COLO668 (cell line): Measurements from ENCODE around the gene HSF2BP.
A peak's percentile ranks its signal among the peaks of the same experiment; 100 is the strongest.
"Not testable (repeated sequence)": the region's sequence is repeated elsewhere in the genome, so short reads cannot be mapped to it uniquely, and the experiment has no call there.

Experiments used
- DNase-seq: peaks from one replicate; lab custom pipeline; 2025; ENCODE audit not compliant: unreplicated experiment; lab: John Stamatoyannopoulos, UW

Gene HSF2BP

DNA sequence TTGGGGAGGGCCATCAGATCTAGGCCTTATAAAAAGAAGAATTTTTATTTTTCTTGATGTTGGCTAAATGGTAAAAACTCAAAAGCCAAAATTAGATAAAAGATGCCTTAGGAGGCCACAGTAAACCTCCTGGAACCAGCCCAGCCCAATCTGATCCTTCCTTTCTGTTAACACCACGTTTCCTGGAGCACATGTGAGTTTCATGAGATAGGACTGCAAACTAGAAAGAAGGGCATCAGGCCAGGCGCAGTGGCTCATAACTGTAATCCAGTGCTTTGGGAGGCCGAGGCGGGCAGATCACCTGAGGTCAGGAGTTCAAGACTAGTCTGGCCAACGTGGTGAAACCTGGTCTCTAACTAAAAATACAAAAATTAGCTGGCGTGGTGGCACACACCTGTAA is 6.7 kb downstream of the HSF2BP start:
- DNase-seq = no peak

DNA sequence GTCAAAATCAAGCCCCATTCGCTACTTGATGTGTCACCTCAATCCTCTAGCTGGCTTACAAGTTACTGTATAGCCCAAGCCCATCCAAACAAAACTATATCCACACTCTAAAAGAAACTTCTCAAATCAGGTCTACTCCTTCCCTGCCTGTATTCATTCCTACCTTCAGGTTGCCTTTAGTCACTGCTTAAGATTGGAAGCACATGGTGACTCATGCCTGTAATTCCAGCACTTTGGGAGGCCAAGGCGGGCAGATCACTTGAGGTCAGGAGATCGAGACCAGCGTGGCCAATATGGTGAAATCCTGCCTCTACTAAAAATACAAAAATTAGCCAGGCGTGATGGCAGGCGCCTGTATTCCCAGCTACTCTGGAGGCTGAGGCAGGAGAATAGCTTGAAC is 7.4 kb downstream of the HSF2BP start:
- DNase-seq = not testable (repeated sequence)

DNA sequence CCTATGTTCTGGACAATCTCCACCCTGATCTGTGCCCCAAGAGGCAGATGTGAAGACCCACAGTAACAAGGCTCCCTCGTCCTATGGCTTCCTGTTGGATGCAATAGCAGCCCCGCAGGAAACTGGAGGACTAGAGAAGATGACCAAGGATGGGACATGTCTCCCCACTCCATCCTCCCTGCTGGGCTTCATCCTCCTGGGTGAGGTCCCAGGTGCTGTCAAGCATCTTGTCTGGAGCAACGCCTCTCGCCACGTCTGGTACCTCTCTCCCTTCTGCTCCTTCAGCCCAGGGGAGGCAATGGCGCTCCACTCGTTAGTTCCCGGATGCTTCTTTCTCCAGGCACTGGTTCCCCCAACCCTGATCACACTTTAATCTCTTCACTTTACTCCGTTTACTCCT is 11.1 kb downstream of the HSF2BP start:
- DNase-seq = no peak

DNA sequence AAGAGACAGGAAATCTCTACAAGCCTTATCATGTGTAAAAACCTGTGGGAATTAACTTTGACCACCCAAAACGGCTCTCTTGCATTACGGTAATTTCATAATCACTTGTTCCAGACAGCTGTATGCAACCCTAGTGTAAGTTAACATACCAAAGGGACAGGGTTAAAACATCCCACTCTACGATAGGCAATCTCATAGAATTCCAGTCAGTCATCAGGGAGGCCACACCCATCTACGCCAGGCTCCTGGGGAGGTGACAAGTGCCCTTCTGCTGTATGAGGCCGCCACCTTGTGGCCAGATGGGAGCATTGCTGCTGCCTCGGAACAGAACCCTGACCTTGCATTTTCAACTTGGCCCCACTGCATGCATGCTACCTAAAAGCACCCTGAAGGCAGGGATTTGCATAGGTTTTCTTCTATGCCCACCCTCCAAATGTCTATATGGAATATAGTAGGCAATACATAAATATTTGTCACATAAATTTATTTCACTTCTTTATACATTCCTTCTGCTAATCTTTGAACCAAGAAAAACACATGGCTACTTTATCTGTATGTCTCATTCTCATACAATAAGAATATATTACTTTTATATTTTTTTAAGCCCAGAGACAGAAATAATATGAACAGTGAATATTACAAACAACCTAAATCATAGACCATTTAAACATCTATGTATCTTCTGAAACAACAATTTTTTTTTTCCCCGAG is 12.6 kb downstream of the HSF2BP start:
- DNase-seq = peak; percentile 91

DNA sequence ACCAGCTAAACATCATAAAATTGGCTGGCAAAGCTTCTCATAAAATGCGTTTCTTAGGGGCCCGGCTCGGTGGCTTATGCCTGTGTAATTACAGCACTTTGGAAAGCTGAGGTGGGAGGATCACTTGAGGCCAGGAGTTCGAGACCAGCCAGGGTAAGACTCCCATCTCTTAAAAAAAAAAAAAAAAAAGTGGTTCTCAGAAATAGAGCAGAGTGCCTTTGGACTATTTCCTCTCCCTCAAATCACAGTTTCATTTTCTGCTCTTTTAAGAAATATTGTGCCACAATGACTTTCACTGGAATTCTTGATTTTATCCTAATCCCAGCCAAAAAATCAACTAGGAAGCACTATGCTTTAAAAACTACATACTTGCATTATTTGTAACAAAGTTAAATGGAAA is 13.3 kb downstream of the HSF2BP start:
- DNase-seq = no peak

DNA sequence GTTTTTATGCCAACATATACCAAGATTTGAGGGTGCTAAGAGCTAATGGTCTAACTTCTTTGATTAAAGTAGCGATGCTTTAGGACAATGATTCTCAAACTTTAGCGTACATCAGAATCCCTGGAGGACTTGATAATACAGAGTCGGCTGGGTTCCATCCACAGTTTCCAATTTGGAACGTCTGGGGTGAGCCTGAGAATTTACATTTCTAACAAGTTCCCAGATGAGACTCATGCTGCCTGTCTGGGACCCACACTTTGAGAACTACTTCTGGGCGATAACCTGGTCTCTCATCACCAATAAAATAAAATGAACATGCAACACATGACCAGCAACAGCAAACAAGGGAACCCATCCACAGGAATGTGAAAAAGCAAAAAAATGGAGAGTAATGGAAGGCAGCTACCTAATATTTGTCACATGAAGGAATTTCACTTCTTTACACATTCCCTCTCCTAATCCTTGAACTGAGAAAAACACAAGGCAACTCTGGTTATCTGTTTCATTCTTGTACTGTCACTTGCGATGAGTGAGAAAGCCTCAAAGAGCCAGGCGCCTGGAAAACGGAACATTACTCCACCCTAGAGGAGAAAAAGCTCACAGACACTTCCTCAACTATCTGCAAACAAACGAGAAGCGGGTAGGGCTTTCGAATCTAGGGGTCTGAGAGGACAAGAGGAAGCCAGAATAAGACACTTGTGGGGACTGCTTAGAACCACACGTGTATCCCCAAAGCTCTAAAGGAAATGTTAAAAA is 14.0 kb downstream of the HSF2BP start:
- DNase-seq = no peak

DNA sequence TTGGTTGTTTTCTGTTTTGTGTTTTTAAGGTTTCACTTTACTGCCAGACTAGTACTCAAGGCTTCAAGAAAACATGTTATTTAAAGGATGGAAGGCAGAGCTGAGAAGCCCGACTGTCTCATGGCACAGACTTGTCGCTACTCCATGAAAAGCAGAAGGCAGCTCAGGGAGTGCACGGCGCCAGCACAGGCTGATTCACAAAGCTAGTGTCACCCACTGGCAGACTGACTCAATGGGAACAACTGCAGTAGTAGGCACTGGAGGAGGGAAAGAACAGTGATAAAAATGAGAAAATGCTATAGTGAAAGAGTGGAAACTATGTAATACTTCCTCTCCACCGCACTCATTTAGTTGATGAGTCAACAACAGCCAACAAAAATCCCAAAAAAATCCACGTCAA is 14.7 kb downstream of the HSF2BP start:
- no peak for DNase-seq

DNA sequence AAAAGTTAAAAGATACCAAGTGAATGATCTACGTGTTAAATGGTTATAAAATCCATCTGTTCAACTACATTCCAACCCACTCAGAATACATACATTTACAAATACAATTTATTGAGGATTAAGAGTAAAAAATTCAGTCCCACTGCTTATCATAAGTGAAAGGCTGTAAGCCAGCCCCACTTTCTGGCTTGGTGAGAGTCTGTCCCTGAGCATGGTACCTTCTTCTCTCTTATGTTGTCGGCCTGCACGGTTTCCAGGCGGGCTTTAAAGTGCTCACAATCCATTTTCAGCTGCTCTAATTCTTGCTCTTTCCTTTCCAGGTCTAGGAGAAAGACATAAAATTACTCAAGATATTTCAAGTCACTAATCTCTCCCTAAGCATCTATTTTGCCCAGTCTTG is 15.2 kb downstream of the HSF2BP start:
- no peak for DNase-seq

DNA sequence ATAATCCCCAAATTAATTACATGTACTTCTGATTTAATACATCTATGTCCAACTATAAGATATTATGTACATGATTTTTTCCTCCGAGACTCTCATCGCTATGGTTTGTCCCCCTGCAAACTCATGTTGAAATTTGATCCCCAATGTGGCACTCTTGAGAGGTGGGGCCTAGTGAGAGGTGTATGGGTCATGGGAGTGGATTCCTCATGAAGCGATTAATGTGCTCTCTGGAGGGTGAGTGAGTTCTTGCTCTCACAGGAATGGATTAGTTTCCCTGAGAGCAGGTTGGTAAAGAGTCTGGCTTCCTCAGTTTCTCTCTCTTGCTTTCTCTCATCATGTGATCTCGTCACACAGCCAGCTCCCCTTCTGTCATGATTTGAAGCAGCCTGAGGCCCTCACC is 16.1 kb downstream of the HSF2BP start:
- DNase-seq = no peak

DNA sequence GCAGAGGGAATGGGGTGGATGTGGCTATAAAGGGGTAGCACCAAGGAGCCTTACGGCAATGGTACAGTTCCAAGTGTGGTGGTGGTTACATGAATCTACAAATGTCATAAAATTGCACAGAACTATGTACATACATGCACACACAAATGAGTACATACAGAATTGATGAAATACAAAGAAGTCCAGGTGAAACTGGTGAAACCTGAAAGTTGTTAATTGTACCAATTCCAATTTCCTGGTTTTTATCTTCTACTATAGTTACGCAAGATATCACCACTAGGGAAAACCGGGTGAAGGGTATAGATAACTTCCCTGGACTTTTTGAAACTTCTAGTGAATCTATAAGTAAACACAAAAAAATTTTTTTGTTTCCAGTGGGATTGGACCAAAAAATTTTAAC is 18.9 kb downstream of the HSF2BP start:
- DNase-seq = no peak

DNA sequence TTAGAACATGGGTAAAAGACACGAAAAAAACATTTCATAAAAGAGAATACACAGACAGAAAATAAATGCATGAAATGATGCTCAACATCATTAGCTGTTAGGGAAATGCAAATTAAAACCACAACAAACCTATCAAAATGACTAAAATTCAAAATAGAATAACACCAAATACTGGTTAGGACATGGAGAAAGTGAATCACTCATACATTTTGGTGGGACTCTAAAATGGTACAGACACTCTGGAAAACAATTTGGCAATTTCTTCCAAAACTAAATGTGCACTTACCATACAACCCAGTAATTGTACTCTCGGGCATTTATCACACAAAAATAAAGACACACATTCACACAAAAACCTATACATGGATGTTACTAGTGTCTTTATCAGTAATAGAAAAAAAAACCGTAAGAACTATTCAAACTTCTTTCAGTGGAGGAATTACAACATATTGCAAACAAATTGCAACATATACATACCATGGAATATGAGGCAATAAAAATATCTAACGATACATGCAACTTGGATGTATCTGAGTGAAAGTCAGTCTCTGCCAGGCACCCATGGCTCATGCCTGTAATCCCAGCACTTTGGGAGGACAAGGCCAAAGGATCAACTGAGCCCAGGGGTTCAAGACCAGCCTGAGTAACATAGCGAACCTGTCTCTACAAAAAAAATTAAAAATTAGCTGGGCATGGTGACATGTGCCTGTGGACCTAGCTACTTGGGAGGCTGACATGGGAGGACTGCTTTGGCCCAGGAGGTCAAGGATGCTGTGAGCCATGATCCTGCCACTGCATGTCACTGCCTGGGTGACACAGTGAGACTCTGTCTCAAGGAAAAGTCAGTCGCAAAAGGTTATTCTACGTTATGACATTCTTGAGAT is 19.6 kb downstream of the HSF2BP start:
- DNase-seq = no peak

DNA sequence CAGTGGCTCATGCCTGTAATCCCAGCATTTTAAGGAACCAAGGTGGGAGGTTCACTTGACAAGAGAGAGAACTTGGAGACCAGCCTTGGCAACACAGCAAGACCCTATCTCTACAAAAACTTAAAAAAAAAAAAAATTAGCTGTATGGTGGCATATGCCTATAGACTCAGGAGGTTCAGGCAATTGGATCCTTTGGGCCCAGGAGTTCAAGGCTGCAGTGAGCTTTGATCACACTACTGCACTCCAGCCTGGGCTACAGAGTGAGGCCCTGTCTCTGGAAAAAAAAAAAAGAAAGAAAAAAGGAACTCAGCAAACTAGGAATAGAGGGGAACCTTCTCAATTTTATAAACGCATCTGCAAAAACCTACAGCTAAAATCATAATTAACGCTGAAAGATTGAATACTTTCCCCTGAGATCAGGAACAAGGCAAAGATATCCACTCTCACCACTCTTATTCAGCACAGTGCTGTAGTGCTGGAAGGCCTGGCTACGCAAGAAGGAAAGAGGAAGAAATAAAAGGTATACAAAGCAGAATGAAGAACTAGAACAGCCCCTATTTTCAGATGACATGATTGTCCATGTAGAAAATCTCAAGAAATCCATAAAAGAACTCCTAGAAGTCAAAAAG is 21.6 kb downstream of the HSF2BP start:
- no peak for DNase-seq

DNA sequence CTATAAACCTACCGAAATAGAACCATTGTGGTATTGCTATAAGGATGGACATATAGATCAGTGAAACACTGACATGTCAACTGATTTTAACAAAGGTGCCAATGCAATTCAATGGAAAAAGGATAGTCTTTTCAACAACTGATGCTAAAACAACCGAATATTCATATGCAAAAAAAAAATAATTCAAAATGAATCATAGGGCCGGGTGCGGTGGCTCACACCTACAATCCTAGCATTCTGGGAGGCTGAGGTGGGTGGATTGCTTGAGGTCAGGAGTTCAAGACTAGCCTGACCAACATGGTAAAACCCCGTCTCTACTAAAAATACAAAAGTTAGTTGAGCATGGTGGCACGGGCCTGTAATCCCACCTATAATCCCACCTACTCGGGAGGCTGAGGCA is 23.9 kb downstream of the HSF2BP start:
- no peak for DNase-seq

DNA sequence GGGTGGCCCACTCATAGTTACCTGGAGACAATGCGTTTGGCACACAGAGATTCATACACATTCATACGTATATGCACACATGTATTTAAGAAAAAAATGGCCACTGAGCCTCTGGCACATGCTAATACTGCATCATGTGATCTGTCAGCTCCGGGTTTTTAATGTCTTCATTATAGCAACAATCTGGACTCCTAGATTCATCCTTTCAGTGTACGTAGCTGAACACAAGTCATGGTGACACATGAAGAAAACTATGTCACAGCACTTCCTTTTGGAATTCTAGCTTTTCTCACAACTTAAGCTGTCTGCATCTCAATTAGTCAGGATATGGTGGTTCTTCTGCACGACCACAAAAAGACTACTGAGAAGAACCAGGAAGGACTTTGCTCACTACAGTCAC is 24.7 kb downstream of the HSF2BP start:
- DNase-seq = no peak

DNA sequence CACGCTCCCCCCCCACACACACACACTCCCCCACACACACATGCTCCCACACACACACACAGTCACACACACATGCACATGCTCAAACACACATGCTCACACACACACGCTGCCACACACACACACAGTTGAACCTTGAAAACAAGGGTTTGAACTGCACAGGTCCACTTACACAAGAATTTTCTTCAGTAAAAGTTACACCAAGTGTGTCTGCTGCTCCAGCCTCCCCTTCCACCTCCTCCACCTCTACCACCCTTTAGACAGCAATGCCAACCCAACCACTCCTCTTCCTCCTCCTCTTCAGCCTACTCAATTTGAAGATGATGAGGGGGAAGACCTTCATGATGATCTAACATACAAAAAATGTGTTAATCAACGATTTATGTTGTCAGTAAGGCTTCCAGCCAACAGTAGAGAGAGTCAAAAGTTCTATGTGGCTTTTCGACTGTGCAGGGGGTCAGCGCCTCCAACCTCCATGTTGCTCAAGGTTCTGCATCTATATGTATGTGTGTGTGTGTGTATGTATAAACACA is 26.8 kb downstream of the HSF2BP start:
- no peak for DNase-seq

DNA sequence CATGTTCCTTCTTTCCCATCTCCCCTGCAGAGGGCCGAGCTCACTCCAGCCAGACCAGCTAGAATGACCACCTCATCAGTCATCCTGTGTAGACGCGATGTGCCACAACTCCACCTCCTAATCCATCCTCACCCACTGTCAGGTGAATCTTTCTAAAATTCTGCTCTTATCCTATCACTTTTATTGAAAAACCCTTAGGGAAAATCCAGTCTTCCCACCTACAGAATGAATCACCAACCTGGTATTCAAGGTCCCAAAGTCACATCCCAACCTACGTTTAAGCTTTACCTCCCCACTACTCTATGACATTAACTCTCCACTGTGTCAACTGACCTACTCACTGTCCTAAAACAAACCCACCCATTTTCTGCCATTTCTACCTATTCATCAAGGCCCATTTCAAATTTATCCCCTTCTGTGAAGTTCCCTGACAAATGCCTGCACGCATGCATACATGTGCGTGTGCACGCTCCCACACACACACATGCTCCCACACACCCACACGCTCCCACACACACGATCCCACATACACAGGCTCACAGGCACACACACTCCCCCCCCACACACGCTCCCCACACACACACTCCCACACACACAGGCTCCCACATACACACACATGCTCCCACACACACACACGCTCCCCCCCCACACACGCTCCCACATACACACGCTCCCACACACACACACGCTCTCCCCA is 27.7 kb downstream of the HSF2BP start:
- no peak for DNase-seq

DNA sequence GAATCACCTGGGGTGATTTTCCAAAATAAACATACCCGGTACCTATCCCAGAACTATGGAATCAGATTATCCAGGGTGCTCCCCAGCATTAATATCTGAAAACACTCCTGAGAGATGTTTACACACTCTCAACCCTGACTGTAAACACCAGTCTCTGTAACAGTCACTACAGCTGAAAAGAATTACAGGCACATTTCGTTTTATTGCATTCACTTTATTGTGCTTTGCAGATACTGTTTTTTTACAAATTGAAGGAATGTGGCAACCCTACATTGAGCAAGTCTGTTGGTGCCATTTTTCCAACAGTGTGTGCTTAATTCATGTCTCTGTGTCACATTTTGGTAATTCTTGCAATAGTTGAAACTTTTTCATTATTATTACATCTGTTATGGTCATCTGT is 31.8 kb downstream of the HSF2BP start:
- DNase-seq = no peak

DNA sequence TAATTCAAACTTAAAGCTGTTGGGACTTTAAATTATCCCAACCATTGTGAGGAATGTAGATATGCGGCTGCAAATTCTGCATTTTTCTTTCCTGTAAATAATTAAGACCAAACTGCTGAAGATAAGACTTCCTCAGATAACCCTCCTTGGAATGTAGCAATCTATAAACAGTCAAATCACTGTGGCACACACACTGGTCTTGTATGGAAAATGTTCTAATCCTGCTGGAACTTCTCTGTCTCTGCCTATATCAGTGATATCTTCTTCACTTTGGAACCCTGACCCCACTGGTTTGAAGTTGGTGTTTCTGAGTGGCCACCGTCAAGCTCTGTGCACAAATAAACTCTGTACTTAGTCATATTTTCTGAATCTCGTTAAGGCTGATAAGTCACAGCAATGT is 32.9 kb downstream of the HSF2BP start:
- DNase-seq = no peak

DNA sequence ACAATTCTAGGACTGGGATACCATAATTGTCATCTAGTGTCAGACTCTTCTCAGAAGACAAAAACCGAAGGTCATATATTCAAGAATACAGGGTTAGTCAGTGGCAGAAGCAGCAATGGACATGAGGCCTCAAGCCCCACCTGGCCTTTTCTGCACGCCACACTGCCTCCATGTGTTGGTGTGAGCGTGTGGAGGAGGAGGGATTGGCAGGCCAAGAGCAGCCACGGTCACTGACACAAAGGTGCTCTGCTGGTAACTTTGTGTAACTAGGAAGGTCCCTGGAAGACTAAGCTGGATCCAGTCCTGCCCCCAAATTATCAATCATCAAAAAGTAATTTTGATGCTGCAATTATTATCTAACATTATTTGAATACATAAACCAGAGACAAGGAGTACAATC is 34.9 kb downstream of the HSF2BP start:
- no peak for DNase-seq

DNA sequence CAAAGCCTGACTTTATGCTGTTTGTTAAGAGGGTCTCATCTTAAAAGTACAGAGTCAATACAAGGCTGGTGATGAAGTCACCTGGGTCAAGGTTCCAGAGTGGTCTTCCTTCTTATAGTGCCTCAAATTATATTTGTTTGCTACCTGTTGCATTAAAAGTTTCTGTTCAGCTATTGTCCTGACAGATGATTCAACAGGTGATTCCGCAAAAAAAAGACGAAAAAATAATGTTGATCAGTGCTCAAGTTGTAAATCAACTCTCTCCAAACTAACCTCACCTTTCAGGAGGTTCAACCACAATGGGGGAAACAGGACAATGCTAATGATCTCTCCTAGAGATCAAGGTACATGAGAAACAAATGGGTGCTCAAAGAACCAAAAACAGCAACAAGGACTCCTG is 35.7 kb downstream of the HSF2BP start:
- no peak for DNase-seq

DNA sequence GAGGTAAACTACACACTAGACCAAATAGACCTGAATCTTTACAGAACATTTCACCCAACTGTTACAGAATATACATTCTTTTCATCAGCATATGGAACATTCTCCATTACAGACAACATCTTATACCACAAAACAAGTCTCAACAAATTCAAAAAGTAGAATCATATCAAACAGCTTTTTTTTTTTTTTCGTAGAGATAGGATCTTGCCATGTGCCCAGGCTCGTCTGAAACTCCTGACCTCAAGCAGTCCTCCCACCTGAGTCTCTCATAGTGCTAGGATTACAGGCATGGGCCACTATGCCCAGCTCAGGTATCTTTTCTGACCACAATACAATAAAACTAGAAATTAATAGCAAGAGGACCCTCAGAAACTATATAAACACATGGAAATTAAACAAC is 36.5 kb downstream of the HSF2BP start:
- no peak for DNase-seq
